ENCODE data around the gene RASD2.

GRCh38 chr22:35580351-35581022 lies 39.9 kb downstream of the RASD2 start:
- TF ChIP-seq CTCF (IDR thresholded peaks at IDR 0.05 in 8 of 11, conservative IDR thresholded peaks at IDR 0.05 in 3 of 11) (no peak), POLR2AphosphoS5 (IDR thresholded peaks at IDR 0.05) (no peak)
